Muscle of arm (tissue), 12 donors: ENCODE measurements around the gene DSG1. TPM values are rescaled to one million over a fixed set of nuclear protein-coding genes. Genes with fewer than 3 reads are reported as not detected.
"Not testable (repeated sequence)": the region's sequence is repeated elsewhere in the genome, so short reads cannot be mapped to it uniquely, and the experiment has no call there.

ENCODE experiments used
- DNase-seq: peaks from one replicate; pipeline ENCODE4 v3.0.0-alpha.2; 2013
- polyA plus RNA-seq, 12 donors: library from polyadenylated mRNA; unstranded; fragments of 120-200 nt; gene quantifications; one replicate each; pipeline ENCODE4 v1.2.1, GENCODE V29; 2013; ENCODE audit not compliant: insufficient read length in 12 of 12

DSG1 gene
- polyA plus RNA-seq, 12 donors, result 0.26 to 76.7 (median 18.4) TPM; not detected in 7

DNA sequence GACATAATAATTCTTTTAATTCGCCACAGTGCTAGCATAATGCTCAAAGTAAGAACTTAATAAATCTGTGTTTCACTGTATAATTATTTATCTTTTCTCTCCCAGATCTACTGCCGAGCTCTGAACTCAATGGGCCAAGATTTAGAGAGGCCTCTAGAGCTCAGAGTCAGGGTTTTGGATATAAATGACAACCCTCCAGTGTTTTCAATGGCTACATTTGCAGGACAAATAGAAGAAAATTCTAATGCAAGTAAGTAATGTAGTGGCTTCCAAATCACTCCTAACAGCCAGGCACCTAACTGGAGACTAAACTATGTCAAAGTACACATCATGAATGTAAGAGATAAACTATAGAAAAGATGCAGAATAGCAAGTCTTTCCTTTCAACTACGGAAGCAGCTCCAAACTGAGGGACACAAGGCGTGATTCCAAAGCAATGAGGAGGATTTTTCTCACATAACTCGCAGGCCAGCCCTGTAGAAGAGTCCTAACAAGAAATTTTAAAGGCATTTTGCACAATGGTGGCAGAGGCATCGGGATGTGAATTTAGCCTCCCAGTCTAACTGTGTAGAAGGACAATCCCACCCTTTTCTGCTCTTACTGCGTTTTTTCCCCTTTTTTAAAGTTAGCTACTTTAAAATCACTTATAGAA is 12.0 kb downstream of the DSG1 start:
- DNase-seq, result no peak

DNA sequence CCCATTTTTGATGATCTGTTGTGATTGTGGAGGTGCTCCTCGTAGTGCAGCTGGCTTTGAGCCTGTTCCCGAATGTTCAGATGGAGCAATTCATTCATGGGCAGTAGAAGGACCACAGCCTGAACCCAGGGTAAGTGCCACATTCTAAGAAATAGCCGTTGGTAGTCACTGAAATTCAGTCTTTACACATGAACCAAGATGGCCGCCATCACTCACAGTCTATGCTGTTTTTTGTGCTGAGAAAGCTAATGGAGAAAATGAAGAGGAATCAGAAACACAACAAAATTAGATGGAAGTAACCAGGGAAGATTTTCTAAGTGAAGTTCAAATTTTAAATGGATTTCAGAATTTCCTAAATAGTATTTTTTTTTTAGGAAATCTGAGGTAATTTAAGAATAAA is 25.5 kb downstream of the DSG1 start:
- no peak for DNase-seq

DNA sequence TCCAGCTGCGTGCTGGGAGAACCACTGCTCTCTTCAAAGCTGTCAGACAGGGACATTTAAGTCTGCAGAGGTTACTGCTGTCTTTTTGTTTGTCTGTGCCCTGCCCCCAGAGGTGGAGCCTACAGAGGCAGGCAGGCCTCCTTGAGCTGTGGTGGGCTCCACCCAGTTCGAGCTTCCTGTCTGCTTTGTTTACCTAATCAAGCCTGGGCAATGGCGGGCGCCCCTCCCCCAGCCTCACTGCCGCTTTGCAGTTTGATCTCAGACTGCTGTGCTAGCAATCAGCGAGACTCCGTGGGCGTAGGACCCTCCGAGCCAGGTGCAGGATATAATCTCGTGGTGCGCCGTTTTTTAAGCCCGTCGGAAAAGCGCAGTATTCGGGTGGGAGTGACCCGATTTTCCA is 35.4 kb downstream of the DSG1 start:
- not testable (repeated sequence) for DNase-seq

DNA sequence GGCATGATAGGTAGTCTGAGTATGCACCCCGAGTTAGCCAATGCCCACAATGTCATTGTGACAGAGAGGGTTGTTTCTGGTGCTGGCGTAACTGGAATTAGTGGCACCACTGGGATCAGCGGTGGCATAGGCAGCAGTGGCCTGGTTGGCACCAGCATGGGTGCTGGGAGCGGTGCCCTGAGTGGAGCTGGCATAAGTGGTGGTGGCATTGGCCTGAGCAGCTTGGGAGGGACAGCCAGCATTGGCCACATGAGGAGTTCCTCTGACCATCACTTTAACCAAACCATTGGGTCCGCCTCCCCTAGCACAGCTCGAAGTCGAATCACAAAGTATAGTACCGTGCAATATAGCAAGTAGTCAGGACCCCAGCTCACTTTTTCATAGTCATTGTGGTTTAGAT is 37.0 kb downstream of the DSG1 start:
- DNase-seq, result no peak

DNA sequence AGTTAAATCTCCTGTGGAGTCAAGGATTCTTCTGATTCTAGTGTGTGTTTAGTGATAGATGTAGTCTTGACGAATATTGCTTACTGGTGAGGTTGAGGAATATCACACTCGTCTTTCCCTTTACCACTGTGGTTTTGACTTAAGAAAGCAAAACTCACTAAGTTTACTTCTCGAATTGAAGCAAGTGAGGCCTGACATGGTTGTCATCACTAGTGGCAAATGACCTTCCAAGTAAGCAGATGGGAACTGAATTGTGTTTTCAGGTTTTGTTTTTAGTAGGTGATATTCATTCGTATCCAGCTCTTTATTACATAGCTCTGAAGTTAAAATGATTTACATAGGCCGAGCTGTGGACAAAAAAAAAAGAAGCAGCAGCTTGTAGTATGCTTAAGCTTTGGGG is 38.1 kb downstream of the DSG1 start:
- no peak for DNase-seq

DNA sequence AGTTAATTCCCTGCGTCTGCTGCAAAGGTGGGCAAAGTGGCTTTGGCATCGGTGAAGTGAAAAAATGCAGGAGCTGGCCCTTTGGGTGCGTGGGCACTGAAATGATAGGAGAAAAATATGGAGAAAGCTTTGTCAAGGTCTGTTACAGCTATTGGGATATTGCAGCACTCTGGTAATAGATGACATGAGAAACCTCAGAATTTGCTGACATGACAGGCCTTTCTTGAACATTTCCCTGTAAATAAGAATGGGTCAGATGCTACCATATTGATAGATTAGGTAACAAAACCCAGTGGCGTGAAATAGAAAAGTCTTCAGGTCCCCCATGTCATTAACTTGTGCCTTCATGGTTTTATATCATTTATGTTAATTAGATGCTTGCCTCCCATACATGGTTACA is 46.2 kb downstream of the DSG1 start:
- DNase-seq, result no peak

DNA sequence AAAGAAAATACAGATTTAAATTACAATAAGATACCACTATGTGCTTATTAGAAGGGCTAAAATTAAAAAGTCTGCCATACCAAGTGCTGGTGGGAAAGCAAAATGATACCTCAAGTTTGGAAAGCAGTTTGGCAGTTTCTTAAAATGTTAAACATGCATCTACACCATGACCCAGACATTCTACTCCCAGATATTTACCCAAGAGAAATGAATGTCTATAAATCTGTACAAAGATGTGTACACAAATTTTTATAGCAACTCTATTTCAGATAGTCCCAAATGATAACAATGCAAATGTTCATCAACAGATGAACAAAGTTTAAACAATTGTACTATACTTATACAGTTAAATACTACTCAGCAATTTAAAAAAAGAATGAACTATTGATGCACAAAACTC is 51.5 kb downstream of the DSG1 start:
- no peak for DNase-seq

DNA sequence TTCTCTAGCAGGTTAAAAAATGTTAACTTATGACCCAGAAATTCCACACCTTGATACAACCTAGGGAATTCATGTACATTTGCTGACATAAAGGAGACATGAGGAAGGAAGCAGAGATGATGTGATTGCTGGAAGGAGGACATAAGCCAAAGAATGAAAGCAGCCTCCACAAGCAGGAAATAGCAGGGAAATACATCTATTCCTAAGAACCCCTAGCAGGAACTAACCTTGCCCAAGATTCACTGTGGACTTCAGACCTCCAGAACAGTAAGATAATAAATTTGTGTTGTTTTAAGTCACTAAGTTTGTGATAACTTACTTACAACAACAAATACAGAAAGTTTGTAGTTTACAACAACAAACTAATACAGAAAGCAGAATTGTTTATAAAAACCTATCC is 54.0 kb downstream of the DSG1 start:
- no peak for DNase-seq

DNA sequence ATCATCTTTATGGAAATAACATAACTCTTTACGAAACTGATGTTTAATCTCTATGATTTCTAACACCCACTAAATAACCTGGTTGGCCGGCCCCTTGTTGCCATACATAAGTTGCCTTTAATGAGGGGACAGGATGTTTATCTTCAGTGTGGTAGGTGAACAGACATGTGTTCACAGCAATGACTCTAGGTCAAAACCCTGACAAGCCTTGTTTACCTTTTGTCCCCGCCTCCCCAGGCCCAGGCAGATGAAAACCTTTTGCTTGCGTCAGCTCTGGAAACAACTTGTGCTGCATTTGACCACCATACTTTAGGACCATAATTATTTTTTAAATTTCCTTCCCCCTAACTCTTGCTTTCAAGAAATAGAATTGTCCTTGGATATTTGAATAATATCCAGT is 55.7 kb downstream of the DSG1 start:
- DNase-seq, result no peak

DNA sequence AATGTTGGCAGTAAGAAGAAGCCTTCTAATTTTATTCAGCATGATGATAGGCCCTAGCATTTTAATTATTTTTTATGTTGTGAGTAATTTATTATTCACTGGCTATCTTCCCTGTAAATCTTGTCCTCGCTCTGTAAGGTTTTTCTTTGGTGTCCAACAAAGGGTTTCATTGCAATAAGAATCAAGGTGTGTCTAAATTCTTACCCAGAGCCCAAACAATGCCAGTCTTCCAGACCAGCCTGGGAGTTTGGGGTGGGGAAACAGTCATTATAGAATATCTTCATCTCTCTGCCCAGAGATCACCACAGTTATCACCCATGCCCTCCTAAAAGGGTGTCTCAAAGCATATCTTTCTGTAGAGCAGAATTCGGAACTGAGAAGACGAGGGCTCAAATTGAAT is 58.5 kb downstream of the DSG1 start, which contains the start of gene DSG4:
Gene DSG4, plus strand, starts transcription at position 301 of the 400 bp plus-strand sequence. CDS start 135 bp downstream, outside the sequence.
- DNase-seq, result no peak

DNA sequence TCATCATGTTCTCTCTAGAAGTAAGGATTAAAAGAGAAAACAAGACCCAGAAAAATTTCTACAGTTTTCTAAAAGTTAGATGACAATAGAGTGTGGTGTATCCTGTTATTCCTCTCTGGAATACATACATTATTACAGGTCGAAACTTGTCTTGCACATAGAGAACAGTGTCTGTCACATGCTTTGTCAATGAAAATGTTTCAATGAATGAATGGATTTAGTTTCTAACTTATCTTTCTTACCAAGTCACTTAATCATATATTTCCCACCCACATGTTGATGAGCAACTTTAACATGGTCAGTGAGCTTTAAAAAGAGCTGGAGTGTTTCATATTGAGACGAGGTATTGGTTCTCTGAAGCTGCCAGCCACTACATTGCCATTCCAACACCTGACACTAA is 63.0 kb downstream of the DSG1 start:
- no peak for DNase-seq

DNA sequence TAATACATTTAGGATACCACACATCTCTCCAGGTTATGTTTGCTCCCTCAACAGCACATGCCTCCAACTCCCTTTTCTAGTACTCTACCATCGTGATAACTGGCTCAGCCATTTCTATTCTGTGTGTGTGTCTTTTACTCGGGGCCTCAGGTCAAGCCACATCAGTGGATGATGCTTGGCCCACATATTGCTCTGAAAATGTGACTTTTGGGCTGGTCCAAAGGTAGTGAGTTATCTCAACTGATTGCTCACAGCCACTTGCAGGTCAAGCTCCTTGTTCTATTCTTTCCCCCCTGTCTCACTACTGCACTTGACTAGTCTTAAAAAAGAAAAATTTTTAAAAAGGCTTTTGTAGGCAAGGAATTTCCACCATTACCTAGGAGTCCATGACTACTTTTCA is 64.1 kb downstream of the DSG1 start:
- no peak for DNase-seq

DNA sequence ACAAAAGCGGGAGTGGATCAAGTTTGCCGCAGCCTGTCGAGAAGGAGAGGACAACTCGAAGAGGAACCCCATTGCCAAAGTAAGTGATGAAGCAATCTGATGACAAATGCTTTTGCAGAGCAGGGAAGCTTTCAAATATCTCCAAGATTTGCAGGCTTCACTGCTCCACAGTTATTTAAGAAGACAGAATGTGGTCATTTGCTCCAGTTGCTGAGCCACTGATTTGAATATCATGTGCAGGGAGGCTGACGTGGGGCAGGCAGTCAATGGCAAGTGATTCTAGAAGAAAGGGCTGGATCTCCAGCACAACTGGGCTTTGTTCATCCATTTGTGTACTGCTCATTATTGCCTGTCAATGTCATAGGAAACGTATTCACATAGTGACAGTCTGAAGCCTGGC is 68.8 kb downstream of the DSG1 start:
- DNase-seq, result no peak

DNA sequence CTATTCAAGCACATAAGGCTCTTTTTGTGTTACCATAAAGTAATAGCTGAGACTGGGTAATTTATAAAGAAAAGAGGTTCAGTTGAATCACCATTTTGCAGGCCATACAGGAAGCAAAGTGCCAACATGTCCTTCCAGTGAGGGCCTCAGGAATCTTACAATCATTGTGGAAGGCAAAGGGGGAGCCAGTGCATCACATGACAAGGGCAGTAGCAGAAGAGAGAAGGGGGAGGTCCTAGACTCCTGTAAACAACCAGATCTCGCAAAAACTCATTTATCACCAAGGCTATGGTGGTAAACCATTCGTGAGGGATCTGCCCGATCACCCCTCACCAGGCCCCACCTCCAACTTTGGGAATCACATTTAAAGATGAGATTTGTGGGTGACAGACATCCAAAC is 75.3 kb downstream of the DSG1 start:
- DNase-seq, result no peak

DNA sequence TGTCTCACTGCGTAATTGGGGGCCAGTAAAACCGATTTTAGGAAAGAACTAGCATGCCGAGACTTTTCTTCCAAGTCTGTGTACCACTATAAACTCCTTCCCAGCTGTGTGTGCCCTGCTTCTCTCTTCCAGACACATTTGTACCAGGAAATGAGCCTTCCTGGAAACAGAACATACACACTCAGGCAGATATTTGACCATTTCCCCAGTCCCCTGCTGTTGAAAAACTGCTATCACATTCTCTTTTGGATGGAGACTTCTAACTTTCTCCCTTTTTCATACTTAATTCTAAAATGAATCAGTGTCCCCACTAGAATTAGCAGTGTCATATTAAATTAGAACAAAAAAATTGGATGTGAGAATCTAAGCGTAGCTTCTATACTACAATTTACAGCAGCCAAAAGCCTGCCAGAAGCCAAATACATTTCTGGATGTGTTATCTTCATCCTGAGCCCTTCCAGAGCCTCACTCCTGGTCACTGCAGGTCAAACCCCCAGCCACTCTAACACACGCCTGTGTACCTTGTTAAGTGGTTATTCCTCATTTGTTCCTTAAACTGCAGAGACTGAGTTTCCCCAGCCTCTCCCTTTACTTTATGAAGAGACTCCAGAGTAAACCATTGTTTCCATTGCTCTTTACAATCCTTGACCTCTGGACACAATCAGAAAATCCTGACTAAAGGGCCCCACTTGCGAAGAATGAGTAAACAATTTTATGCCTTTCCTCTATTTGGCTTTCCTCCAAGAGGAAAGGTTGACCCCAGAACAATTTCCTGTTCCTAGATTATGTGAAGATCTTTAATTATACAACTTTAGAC is 79.0 kb downstream of the DSG1 start:
- no peak for DNase-seq

DNA sequence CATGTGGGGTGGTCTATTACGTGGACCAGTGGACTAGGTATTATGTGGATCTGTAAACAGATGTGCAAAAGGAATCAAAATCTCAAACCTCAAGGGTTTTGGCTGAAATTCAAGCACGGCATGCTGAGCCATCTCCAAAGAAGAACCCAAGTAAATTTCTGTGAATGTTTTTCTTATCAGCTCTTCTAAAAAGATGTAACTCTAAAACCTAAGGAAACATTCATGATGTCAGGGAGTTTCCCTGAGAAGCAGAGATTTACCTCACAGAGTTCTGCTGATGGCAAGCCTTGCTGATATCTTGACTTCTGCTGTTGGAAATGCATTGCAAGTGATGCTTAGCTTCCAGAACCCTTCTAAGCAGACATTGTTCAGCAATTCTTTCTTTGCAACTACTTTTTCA is 80.2 kb downstream of the DSG1 start:
- no peak for DNase-seq

DNA sequence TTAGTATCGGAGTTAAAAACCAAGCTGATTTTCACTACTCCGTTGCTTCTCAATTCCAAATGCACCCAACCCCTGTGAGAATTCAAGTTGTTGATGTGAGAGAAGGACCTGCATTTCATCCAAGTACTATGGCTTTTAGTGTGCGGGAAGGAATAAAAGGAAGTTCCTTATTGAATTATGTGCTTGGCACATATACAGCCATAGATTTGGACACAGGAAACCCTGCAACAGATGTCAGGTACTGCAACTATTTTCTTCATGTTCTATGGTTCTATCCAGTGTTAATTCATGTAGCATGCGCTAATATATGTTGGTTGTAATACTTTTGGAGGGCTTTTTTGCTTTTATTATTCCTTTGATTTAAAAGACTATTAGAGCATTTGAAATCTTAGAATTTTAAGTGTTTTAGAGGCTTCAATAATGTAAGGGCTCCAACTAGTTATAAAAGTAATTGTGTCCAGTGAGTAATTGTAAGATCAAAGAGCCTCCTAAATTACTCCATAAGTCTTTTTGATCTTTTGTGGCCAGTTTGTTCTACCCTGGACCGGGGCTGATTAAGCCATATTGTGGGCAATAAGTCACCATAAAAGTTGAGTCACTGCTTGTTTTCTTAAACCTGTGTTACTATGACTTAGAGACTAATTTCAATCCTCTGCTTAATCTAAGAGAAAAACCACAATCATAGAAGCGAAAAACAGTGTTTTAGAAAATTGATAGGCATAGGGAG is 81.5 kb downstream of the DSG1 start:
- DNase-seq, result no peak

DNA sequence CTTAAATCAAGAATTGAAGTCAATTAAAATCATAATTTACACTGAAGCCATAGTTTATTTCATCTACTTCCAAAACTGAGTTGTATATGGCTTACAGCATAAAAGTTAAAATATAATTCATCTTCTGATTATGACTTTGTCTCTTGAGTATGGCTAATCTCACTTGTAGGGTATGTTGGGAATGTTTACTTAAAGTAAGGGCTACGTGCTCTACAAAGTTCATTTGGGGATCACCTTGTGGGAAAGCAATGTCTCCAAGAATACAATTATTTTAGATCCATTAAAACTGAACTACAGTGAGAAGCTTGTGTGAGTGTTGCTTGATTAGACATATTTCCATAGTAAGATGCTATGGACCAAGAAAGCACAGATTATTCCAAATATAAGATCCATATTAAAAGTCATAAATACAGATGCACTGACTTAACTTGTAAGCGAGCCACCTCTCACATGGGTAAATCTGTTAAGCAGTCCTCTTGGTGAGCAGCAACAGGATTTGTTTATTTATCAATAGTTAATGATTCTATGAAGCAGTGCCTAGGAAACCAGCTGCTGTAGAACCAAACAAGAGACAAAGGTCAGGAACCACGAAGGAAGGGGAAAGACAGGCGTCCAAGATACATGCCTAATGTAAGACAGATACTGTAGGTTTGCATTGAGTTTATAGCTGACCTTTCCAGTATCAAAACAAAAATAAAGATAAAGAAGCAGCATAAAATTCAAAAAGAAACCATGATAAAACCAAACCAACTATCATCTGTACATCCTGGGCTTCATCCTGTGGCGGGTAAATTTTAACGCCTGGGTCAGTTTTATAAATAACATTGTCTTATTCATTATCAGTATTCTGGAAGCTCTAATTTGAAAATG is 83.4 kb downstream of the DSG1 start:
- no peak for DNase-seq

DNA sequence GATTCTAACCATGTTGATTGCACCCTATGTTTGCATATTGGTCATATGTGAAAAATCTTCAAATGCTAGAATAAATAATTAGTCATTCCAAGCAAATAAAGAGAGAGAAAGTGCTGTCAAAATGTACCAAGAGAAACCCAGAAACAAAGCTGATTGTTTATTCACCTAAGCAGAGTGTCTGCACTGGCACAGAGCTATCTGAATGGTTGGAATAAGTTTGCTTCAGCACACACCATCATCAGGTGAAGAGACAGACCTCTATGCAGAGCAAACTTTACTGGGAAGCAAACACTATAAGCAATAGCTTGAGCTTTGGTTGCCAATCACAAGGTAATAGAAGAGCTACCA is 84.0 kb downstream of the DSG1 start:
- DNase-seq, result no peak

DNA sequence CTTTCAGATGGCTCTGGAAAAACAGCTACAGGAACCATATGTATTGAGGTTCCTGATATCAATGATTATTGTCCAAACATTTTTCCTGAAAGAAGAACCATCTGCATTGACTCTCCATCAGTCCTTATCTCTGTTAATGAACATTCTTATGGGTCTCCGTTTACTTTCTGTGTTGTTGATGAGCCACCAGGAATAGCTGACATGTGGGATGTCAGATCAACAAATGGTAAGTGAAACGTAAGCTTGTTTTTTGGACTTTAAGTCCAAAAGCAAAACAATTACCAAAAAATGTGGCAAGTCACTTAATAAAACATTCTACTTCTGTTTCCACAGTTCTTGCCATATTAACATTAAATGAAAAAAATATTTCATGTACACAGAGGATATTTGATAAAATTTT is 85.4 kb downstream of the DSG1 start:
- DNase-seq, result no peak
